Peyer's patch (tissue), 4 donors: Measurements from ENCODE around the gene PCNT.

Experiments used
- POLR2A ChIP-seq, 2 donors: fragments of 450-650 bp; IDR thresholded peaks; one replicate each; pipeline ENCODE4 v1.5.1; 2017; ENCODE audit warnings: antibody characterized with exemption in 2 of 2, mild to moderate bottlenecking in 2 of 2, moderate library complexity in 2 of 2
- TF ChIP-seq, protein P1 (sequence below), 6 experiments: fragments of 450-650 bp in 4 of 6; fragments of 200-600 bp in 2 of 6; sonication (generic) in 1 of 6; IDR thresholded peaks; one replicate each; pipeline ENCODE4 v1.5.1; 2017 to 2019; ENCODE audit warnings: antibody characterized with exemption in 6 of 6, mild to moderate bottlenecking in 3 of 6, moderate library complexity in 1 of 6

DNA sequence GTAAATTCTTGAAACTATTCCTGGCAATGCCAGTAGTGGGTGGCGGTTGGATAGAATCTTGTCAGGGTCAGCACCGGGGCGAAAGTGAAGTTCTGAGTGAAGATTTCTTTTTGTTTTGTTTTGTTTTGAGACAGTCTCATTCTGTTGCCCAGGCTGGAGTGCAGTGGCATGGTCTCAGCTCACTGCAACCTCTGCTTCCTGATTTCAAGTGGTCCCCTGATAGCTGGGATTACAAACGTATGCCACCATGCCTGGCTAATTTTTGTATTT lies 33.3 kb downstream of the PCNT start:
- TF ChIP-seq, protein P1, sequence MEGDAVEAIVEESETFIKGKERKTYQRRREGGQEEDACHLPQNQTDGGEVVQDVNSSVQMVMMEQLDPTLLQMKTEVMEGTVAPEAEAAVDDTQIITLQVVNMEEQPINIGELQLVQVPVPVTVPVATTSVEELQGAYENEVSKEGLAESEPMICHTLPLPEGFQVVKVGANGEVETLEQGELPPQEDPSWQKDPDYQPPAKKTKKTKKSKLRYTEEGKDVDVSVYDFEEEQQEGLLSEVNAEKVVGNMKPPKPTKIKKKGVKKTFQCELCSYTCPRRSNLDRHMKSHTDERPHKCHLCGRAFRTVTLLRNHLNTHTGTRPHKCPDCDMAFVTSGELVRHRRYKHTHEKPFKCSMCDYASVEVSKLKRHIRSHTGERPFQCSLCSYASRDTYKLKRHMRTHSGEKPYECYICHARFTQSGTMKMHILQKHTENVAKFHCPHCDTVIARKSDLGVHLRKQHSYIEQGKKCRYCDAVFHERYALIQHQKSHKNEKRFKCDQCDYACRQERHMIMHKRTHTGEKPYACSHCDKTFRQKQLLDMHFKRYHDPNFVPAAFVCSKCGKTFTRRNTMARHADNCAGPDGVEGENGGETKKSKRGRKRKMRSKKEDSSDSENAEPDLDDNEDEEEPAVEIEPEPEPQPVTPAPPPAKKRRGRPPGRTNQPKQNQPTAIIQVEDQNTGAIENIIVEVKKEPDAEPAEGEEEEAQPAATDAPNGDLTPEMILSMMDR (IDR thresholded peaks at IDR 0.05) = no peak
- TF ChIP-seq POLR2A (IDR thresholded peaks at IDR 0.05) = no peak
